Astrocyte of the spinal cord (primary cell): ENCODE measurements around the gene A1CF.

Experiments
- DNase-seq: peaks from one replicate; pipeline ENCODE4 v3.0.0; 2011; ENCODE audit warnings: low read depth, low spot score
- H3K4me3 ChIP-seq: 2 replicates; pipeline ENCODE4 v1.5.1; 2011; ENCODE audit warnings: low read depth, mild to moderate bottlenecking, low read length, moderate library complexity
- in situ Hi-C: cut with HindIII; loops from 2 replicates; pipeline ENCODE4 v1.10.0; 2017; ENCODE audit warnings: low sequenced_read_pairs
- TF ChIP-seq, protein P1 (sequence below): IDR thresholded peaks from 2 replicates; pipeline ENCODE4 v1.5.1; 2012; ENCODE audit warnings: low read depth, mild to moderate bottlenecking, low read length, inconsistent platforms

A1CF gene

DNA sequence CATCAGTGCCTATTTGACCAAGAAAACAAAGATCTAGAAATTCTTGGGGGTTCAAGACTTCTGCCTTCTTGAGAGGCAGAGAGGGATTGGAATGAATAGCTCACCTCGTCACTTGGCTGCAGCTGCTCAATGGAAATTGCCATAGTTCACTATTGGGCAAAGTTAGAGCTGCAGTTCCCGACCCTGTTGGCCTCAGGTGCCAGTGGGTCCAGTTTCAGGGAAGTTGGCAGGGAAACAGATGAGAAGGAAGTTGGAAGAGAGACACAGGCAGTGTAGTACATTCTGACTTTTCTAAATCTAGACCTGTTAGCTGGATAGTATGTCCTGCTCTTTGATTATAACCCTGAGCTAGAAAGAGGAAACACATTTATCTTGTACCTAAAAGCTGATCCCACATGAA lies 19.1 kb downstream of the A1CF start:
- DNase-seq: no peak
- in situ Hi-C loops: no loop called here
- no peak overlapping the region for H3K4me3 ChIP-seq
- TF ChIP-seq, protein P1, sequence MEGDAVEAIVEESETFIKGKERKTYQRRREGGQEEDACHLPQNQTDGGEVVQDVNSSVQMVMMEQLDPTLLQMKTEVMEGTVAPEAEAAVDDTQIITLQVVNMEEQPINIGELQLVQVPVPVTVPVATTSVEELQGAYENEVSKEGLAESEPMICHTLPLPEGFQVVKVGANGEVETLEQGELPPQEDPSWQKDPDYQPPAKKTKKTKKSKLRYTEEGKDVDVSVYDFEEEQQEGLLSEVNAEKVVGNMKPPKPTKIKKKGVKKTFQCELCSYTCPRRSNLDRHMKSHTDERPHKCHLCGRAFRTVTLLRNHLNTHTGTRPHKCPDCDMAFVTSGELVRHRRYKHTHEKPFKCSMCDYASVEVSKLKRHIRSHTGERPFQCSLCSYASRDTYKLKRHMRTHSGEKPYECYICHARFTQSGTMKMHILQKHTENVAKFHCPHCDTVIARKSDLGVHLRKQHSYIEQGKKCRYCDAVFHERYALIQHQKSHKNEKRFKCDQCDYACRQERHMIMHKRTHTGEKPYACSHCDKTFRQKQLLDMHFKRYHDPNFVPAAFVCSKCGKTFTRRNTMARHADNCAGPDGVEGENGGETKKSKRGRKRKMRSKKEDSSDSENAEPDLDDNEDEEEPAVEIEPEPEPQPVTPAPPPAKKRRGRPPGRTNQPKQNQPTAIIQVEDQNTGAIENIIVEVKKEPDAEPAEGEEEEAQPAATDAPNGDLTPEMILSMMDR: no peak

DNA sequence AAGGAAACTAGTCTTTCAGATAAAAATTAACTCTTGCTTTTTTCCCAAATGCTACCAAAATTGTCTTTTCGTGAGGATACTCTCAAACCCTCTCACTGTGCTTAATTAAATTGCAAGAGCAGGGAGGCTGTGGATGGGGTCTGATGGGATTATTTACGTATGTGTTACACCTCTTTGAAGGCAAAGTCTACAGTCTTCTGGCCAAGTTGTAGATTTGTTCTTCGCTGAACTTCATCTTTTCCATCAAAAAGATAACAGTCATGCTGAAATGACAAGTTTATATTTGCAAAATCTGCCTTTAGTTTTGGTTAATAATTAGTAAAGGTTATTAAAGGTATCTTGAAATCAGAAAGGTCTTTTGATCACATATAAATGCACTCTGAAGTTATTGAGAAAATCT lies 22.7 kb downstream of the A1CF start:
- no peak for DNase-seq
- in situ Hi-C loops: no loop called here
- TF ChIP-seq, protein P1: no peak
- no peak overlapping the region for H3K4me3 ChIP-seq

DNA sequence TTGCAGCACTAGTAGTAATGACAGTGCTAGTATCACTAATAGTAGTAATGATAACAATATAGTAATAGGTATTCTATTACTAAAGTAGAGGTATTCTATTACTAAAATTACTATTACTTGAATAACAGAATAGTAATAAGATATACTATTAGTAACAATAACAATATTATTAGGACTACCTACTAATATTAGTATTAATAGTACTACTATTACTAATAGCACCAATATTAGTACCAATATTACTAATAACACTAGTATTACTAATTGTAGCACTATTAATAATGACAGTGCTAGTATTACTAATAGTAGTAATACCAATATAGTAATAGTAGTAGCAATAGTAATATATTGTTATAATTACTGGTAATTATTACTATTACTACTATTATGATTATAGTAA lies 24.1 kb downstream of the A1CF start:
- in situ Hi-C loops: no loop called here
- TF ChIP-seq, protein P1: no peak
- no peak overlapping the region for H3K4me3 ChIP-seq
- no peak for DNase-seq

DNA sequence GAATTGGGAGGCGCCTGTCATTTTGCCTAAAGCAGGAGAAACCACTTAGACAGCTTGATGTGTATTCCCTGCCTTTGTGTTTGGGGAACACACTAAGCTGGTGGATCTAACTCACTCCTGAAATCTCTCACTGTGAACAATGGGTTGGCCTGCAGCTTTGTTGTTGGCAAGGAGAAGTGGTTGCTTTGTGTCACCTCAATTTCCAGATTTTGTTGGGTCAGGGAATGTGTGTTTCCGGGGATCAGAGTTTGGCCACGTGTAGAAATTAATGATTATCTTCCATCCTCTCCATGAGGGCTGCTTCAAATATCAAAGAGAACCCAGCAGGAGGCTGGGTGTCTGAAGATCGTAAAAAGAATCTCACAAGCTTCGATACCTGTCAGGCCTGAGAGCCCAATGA lies 27.8 kb downstream of the A1CF start:
- TF ChIP-seq, protein P1: no peak
- no peak for DNase-seq
- H3K4me3 ChIP-seq: no peak overlapping the region
- in situ Hi-C loops: no loop called here

DNA sequence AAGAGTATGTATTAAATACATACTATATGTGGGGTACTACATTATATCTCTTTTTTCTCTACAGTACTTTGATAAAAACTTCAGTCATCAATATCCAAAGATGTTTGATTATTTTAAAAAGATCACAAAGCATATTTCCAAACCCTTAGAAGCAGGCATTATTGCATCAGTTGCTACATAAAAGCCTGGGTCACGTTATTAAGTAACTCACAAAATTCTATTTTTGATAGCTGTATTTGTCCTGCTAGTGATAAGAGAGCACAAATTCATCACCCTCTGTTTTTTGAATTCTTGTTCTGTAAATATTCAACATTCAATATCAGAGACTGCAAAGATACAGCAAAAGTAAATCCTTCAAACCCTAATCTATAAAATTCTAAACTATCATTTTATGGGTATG lies 30.0 kb downstream of the A1CF start:
- in situ Hi-C loops: no loop called here
- TF ChIP-seq, protein P1: no peak
- no peak overlapping the region for H3K4me3 ChIP-seq
- DNase-seq: no peak

DNA sequence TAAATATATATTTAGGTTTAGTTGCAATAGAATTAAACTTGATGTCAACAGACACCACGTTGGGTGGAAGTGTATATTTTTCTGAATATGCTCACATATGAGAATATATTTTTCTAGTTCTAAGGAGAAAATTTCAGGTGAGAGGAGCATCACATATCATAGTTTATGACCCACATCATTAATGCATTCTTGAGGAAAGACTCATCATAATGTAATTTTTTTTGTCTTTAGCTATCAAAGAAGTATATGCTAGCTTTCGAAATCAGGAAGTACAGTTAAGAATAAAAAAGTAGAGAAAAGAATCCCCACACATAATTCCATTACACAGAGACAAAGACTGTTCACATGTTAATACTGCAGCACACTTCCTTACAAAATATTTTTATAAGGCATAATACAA lies 30.4 kb downstream of the A1CF start:
- TF ChIP-seq, protein P1: no peak

DNA sequence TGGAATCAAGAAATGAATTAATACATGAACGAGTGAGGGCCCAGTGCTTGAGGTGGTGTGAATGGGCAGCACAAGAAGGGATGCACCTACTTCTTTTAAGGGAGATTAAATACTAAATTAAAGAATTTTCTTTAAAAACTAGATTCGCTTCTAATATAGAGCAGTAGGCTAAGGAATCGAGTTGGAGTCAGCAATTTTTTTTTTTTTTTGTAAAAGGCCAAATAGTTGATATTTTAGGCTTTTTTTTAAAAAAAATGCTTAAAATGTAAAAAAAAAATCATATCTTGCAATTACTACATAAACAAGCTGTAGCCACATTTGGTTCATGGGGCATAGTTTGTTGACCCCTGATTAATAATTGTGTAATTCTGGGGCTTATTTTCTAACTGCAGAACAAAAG lies 31.9 kb downstream of the A1CF start:
- DNase-seq: no peak
- TF ChIP-seq, protein P1: no peak
- no peak overlapping the region for H3K4me3 ChIP-seq
- in situ Hi-C loops: no loop called here

More for the DNA sequence above, 30.4 kb downstream of the A1CF start:
- H3K4me3 ChIP-seq: no peak overlapping the region
- in situ Hi-C loops: no loop called here
- DNase-seq: no peak
